Duodenal mucosa (tissue), 2 donors: ENCODE results near the gene DNAH1.
A peak's percentile ranks its signal among the peaks of the same experiment; 100 is the strongest.

Source experiments
- H3K27ac ChIP-seq: one replicate; pipeline ENCODE4 v1.7.0; 2013; ENCODE audit warnings: low read depth, low read length
- H3K27me3 ChIP-seq, 2 donors: one replicate each; pipeline ENCODE4 v1.7.0; 2013; ENCODE audit warnings: low read length in 2 of 2, control low read depth in 1 of 2; ENCODE audit not compliant: insufficient read depth in 2 of 2, control insufficient read depth in 1 of 2
- H3K36me3 ChIP-seq, 2 donors: one replicate each; pipeline ENCODE4 v1.7.0; 2013; ENCODE audit warnings: low read length in 2 of 2, control low read depth in 1 of 2; ENCODE audit not compliant: insufficient read depth in 2 of 2, control insufficient read depth in 1 of 2
- H3K4me1 ChIP-seq, 2 donors: one replicate each; pipeline ENCODE4 v1.7.0; 2013; ENCODE audit warnings: low read length in 2 of 2, control low read depth in 1 of 2; ENCODE audit not compliant: insufficient read depth in 2 of 2, control insufficient read depth in 1 of 2
- H3K4me3 ChIP-seq, 2 donors: one replicate each; pipeline ENCODE4 v1.7.0; 2013; ENCODE audit warnings: low read length in 2 of 2, low read depth in 1 of 2
- H3K9ac ChIP-seq, 2 donors: one replicate each; pipeline ENCODE4 v1.7.0; 2013; ENCODE audit warnings: low read length in 2 of 2, low read depth in 1 of 2
- H3K9me3 ChIP-seq, 2 donors: one replicate each; pipeline ENCODE4 v1.7.0; 2013; ENCODE audit warnings: low read length in 2 of 2, control low read depth in 1 of 2; ENCODE audit not compliant: control insufficient read depth in 1 of 2

DNAH1 gene

DNA sequence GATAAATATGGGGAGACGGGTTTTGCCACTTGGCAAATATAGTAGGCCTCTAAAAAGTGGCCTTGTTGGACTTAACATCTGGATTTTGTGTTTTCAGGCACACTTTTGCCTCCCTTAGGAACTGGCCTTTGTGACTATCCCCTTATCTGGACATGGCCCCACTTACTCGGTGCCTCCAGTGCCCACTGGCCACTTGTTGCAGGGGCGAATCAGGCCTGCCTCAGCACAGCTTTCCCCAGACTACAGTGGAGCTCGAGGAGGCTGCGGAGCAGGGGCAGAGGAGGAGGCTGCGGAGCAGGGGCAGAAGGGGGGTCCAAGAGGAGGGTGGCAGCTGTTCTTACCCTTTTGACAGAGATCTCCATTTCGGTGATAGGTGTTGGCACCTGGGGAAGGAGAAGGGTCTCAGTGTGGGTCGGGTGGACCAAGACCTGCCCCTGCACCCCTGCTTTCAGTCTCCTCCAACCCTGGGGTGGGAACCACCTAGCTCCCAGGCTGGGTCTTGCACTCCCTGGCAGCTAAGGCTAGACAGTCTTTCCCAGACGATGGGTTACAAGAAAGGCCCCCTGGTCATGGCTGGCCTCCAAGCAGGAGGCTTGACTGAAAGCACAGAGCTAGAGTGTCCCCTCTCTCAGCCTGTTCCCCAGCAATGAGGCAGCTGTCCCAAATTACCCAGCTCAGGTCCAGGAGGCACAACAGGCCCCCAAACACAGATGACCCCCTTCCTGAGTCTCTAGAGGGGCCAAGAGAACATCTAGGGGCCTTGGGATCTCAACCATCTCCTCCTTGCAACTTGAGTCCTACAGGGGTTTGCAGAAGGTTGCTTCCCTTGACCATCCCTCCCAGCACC lies 122.7 kb downstream of the DNAH1 start:
- H3K9ac ChIP-seq: no peak overlapping the region
- H3K27me3 ChIP-seq: no peaks in the 10 kb centered on the region
- H3K36me3 ChIP-seq: no peaks in the 10 kb centered on the region
- H3K4me1 ChIP-seq: no peaks in the 10 kb centered on the region
- no peak overlapping the region for H3K27ac ChIP-seq
- H3K4me3 ChIP-seq: no peak overlapping the region
- H3K9me3 ChIP-seq: no peaks in the 10 kb centered on the region

- Histone ChIP-seq H3K9ac (no peak overlapping the region), H3K4me3 (no peak overlapping the region), H3K4me1 (no peaks in the 10 kb centered on the region), H3K9me3 (no peaks in the 10 kb centered on the region), H3K27me3 (no peaks in the 10 kb centered on the region), H3K36me3 (no peaks in the 10 kb centered on the region), H3K27ac (no peak overlapping the region)
Observed at GRCh38 chr3:52439426-52440248, 123.5 kb downstream of the DNAH1 start.

DNA sequence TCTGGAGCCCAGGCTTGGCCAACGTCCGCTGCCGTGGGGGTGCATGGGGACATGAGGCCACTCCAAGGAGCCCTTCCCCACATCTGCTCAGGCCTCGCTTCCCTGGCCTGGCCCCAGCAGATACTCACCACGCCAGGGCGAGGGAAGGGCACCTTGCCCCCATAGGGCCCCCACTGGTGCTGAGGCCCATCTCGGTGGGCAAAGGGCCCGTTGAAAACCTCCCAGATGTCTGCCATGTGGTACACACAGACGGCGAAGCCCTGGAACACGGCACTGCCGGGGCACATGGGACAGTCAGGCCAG lies 124.1 kb downstream of the DNAH1 start:
- no peak overlapping the region for H3K27ac ChIP-seq
- H3K36me3 ChIP-seq: no peaks in the 10 kb centered on the region
- no peaks in the 10 kb centered on the region for H3K9me3 ChIP-seq
- no peak overlapping the region for H3K4me3 ChIP-seq
- H3K27me3 ChIP-seq: no peaks in the 10 kb centered on the region
- H3K9ac ChIP-seq: no peak overlapping the region
- peaks cover 0 to 3% of the 10 kb centered on the region in 2 donors for H3K4me1 ChIP-seq

DNA sequence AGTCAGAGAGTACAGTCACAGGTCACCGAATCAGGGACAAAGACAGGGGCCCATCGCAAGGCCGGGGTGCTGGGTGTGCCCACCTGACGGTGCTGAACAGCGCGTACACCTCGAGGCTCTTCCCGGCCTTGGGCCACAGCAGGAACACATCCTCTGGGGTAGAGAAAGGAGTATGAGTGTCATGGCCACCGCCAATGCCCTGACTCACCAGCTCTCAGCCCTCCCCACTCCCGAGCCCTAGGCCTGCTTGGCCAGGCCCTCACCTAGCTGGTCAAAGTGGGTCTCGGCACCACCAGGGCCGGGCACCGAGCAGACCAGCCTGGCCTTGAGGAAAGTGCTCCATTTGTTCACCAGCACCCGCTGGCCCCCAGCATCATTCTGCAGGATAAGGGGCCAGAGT lies 124.6 kb downstream of the DNAH1 start:
- H3K27ac ChIP-seq: no peak overlapping the region
- H3K36me3 ChIP-seq: no peaks in the 10 kb centered on the region
- peaks cover 0 to 5% of the 10 kb centered on the region in 2 donors for H3K4me1 ChIP-seq
- no peak overlapping the region for H3K9ac ChIP-seq
- H3K9me3 ChIP-seq: no peaks in the 10 kb centered on the region
- H3K27me3 ChIP-seq: no peaks in the 10 kb centered on the region
- H3K4me3 ChIP-seq: no peak overlapping the region

DNA sequence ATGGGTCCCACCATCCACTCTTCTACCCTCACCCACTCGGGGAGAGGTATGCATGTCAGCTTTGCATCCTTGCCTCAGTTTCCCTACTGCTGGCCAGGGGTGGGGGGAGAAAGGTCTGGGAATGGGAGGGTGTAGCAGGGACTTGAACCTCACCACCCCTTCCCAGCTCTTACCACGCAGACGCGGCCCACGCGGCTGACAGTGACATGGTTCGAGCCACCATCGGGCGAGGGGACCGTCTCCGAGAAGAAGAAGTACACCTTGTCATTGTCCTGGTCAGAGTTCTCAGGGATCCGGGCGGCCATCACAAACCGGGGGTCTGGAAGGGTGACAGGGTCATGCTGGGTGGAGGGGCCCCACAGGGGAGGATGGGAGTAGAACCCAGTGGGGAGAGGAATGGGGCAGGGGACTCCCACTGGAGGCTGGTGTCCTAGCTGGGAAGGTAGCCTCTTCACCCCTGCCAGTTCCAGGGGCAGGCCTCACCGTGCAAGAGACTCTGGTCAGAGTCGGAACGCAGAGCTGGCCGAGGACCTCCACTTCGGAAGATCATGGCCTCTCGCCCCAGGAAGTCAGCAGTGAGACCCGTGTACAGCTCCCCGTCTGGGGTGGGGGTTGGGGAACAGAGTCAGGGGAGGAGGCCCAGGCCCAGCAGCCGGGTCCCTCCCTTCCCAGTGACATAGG lies 125.1 kb downstream of the DNAH1 start:
- no peak overlapping the region for H3K27ac ChIP-seq
- no peak overlapping the region for H3K4me3 ChIP-seq
- no peak overlapping the region for H3K9ac ChIP-seq
- H3K27me3 ChIP-seq: no peaks in the 10 kb centered on the region
- no peaks in the 10 kb centered on the region for H3K36me3 ChIP-seq
- H3K4me1 ChIP-seq: peaks cover 0 to 5% of the 10 kb centered on the region in 2 donors
- no peaks in the 10 kb centered on the region for H3K9me3 ChIP-seq

- Histone ChIP-seq H3K9me3 (no peaks in the 10 kb centered on the region), H3K4me1 (peaks cover 0 to 5% of the 10 kb centered on the region in 2 donors), H3K36me3 (no peaks in the 10 kb centered on the region), H3K9ac (no peak overlapping the region), H3K27me3 (no peaks in the 10 kb centered on the region), H3K4me3 (no peak overlapping the region), H3K27ac (no peak overlapping the region)
Observed at GRCh38 chr3:52441772-52442332, 125.7 kb downstream of the DNAH1 start.

DNA sequence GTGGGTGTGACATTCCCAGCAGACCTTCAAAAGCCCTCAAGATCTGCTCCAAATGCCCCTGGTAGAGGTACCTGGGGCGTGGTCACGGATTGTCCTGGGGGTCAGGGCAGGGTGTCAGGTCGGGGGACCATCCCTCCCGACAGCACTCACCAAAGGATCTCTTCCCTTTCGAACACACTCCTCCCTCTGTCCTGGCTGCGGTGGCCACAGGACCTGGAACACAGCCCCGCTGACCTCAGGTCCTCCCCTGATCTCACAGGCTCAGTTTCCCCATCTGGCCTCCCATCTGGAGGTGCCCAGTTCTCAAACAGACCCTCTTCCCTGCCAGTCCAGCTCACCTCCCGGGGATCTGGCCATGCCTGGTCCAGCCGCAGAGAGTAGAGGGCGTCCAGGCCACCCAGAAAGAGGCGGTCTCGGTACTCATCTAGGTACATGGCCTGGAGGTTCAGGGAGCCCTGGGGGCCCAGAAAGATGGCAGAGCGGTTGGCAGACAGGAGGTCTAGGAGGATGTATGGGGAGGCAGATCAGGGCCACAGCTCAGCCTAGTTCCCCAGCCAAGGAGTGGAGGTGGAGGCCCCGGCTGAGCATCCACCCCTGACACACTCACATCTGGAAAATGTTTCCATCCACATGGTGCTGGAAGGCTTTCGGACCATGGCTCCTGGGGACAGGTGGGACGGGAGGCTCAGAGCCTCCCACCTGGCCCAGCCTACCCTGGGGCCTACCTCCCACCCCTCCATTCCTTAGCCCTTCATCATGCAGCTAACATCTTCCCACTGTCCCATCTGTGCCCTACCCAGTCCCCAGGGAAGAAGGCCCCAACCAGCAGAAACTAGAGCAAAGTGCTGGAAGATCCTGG lies 126.5 kb downstream of the DNAH1 start:
- H3K9ac ChIP-seq: no peak overlapping the region

GRCh38 chr3:52443268-52443610 lies 127.1 kb downstream of the DNAH1 start:
- no peak overlapping the region for H3K9ac ChIP-seq
- no peak overlapping the region for H3K4me3 ChIP-seq
- no peaks in the 10 kb centered on the region for H3K27me3 ChIP-seq
- no peaks in the 10 kb centered on the region for H3K36me3 ChIP-seq
- peaks cover 0 to 5% of the 10 kb centered on the region in 2 donors for H3K4me1 ChIP-seq
- H3K27ac ChIP-seq: no peak overlapping the region
- H3K9me3 ChIP-seq: no peaks in the 10 kb centered on the region

More for the DNA sequence above, 126.5 kb downstream of the DNAH1 start:
- Histone ChIP-seq H3K36me3 (no peaks in the 10 kb centered on the region), H3K9me3 (no peaks in the 10 kb centered on the region), H3K27ac (no peak overlapping the region), H3K4me1 (peaks cover 0 to 5% of the 10 kb centered on the region in 2 donors), H3K27me3 (no peaks in the 10 kb centered on the region), H3K4me3 (no peak overlapping the region)

GRCh38 chr3:52443791-52444687 lies 127.9 kb downstream of the DNAH1 start:
- H3K4me1 ChIP-seq: peaks cover 0 to 5% of the 10 kb centered on the region in 2 donors
- no peaks in the 10 kb centered on the region for H3K36me3 ChIP-seq
- no peak overlapping the region for H3K27ac ChIP-seq
- no peaks in the 10 kb centered on the region for H3K27me3 ChIP-seq
- H3K4me3 ChIP-seq: peak overlapping the region in 1 of 2 donors; percentile 16
- no peak overlapping the region for H3K9ac ChIP-seq
- no peaks in the 10 kb centered on the region for H3K9me3 ChIP-seq
